GM12892 (cell line): ENCODE measurements around the gene NCAPG.

ENCODE experiments used
- POLR2A ChIP-seq: IDR thresholded peaks from 2 replicates; pipeline ENCODE4 v1.6.1; 2011; ENCODE audit warnings: low read depth, low read length, control low read depth
- POLR2AphosphoS5 ChIP-seq: IDR thresholded peaks from 2 replicates; pipeline ENCODE4 v1.6.1; 2011; ENCODE audit warnings: low read depth, low read length, control low read depth
- TAF1 ChIP-seq: IDR thresholded peaks from 2 replicates; pipeline ENCODE4 v1.6.1; 2011; ENCODE audit warnings: low read depth, mild to moderate bottlenecking, control low read depth, low read length, borderline replicate concordance

GRCh38 chr4:17785858-17786257, 24.9 kb upstream of the NCAPG start:
- TF ChIP-seq TAF1, result no peak
- TF ChIP-seq POLR2AphosphoS5, result no peak
- no peak for TF ChIP-seq POLR2A
